ENCODE measurements around the gene TLR10.

Gene TLR10

DNA sequence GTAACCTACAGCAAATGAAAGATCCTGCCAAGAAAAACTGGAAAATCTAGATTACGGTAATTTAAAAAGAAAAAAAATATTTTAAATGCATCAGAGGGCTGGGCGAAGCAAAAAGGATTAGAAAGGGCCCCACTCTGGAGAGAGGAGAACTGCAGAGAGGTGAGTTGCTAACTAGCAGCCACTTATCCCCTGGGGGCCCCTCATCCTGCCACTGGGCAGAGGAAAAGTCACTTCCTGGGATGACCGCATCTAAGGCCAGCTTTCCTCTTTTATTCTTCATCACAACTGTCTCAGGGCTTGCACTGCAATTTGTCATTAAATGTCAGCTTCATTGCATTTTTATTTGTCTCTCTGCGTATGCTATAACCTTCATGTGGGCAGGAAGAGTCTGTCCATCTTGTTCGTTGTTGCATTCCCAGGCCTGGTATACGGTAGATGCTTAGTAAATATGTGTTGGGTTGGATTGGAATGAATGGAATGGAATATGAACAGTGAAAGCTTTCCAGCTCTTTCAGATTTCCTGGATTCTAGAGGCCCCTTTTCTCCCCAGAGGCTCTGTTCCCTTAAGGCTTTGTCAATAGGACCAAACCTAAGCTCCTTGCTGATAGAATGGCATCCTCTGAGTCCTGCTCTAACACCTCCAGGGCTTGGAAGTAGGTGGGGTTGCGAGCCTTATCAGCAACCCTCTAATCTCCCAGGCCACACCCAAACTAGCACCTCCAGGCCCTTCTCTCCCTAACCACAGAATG lies 58.9 kb downstream of the TLR10 start:
- DNase-seq = no peak

GRCh38 chr4:38723114-38723513 lies 59.7 kb downstream of the TLR10 start:
- no peak for DNase-seq
